Memory B cell (primary cell): ENCODE results near the gene CYTH4.
"Not testable (repeated sequence)": the region's sequence is repeated elsewhere in the genome, so short reads cannot be mapped to it uniquely, and the experiment has no call there.

Experiments used
- ATAC-seq: fragments of 150-1000 bp; cut with Tn5 transposase; 2 replicates; pipeline ENCODE4 v1.10.0; 2021; ENCODE audit warnings: low read depth, mild to moderate bottlenecking, moderate library complexity
- DNase-seq, 2 donors: peaks; one replicate each; pipeline ENCODE4 v3.0.0; 2022; ENCODE audit warnings: low spot score in 2 of 2
- H3K27ac Mint-ChIP-seq: one replicate; pipeline ENCODE4 v1.8.0; 2022; ENCODE audit warnings: mild to moderate bottlenecking, moderate library complexity, mixed read lengths
- H3K27me3 Mint-ChIP-seq: one replicate; pipeline ENCODE4 v1.8.0; 2022; ENCODE audit warnings: mixed read lengths
- H3K36me3 Mint-ChIP-seq: one replicate; pipeline ENCODE4 v1.8.0; 2022; ENCODE audit warnings: mild to moderate bottlenecking, mixed read lengths
- H3K4me1 Mint-ChIP-seq: one replicate; pipeline ENCODE4 v1.8.0; 2022; ENCODE audit warnings: mixed read lengths
- H3K4me3 Mint-ChIP-seq: one replicate; pipeline ENCODE4 v1.8.0; 2022; ENCODE audit warnings: mild to moderate bottlenecking, moderate library complexity, mixed read lengths
- H3K9me3 Mint-ChIP-seq: one replicate; pipeline ENCODE4 v1.8.0; 2022; ENCODE audit warnings: mixed read lengths

CYTH4 gene

DNA sequence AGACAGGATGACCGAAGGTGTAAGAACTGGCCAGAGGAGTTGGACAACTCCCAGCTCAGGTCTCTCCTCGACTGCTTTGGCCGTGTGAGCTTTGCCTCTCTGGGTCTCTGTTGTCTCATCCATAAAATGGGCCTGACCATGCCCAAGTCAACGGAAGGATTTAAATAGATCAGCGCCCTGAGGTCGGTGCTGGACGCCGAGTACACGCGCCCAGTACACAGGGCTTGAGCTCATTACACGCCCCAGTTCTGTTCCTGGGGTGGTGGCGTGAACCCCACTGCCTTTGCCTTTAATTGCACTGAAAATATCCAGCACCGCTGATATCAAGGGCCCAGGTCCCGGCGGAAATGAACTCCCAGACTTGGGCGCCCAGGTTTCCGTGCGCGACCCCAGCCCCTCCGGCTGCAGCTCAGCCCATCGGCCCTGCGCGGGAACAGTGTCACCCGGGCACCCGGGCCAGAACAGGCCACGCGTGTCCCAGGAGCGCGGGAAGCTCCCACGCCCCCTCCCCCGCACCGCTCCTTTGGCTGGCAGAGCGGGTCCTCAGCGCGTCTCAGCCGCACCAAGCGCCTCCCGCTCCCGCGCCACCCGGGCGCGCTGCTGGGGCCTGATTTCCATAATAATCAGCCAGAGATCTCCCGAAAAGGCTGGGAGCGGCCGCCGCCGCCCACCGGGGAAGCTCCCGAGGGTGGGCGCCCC, 42.2 kb downstream of the CYTH4 start:
- no peak overlapping the region for H3K27ac Mint-ChIP-seq
- DNase-seq: no peak
- peaks cover 1% of the 10 kb centered on the region for H3K36me3 Mint-ChIP-seq
- H3K9me3 Mint-ChIP-seq: no peaks in the 10 kb centered on the region
- peaks cover 26% of the 10 kb centered on the region for H3K27me3 Mint-ChIP-seq
- ATAC-seq: no peak
- H3K4me3 Mint-ChIP-seq: no peak overlapping the region
- H3K4me1 Mint-ChIP-seq: no peaks in the 10 kb centered on the region

DNA sequence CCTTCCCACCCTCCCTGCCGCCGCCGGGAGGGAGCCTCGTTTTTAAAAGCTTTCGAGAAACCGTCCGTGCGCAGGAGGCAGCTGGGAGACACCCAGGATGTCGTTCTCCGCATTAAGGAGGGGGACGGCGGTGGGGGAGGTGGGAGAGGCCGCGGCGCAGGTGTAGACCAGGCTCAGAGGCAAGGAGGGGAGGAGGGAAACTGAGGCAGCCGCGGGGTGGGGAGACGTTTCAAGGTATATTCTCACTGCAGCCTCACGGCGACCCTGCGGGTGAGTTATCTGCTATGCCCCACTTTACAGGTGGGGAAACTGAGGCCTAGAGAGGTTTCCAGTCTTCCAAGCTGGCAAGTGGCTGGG, 42.7 kb downstream of the CYTH4 start:
- no peak for ATAC-seq
- Mint-ChIP-seq H3K4me3 (no peak overlapping the region), H3K4me1 (no peaks in the 10 kb centered on the region), H3K9me3 (no peaks in the 10 kb centered on the region), H3K27me3 (peaks cover 30% of the 10 kb centered on the region), H3K27ac (no peak overlapping the region), H3K36me3 (peaks cover 1% of the 10 kb centered on the region)
- no peak for DNase-seq

DNA sequence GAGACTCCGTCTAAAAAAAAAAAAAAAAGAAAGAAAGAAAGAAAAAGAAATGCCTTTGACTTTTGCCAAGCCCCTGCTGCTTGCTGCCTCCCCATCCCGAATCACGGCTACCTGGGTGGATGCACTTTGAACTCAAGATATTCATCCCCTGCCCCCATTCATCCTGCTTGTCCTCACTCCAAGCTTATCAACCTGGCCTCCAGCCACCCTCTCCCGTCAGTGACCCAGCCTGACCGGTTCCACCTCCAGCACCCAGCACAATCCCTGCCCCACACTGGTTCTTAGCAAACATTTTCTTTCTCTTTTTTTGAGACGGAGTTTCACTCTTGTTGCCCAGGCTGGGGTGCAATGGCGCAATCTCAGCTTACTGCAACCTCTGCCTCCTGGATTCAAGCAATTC, 44.4 kb downstream of the CYTH4 start:
- Mint-ChIP-seq H3K27ac (no peak overlapping the region), H3K4me1 (no peaks in the 10 kb centered on the region), H3K27me3 (peaks cover 33% of the 10 kb centered on the region), H3K4me3 (no peak overlapping the region), H3K9me3 (no peaks in the 10 kb centered on the region), H3K36me3 (peaks cover 1% of the 10 kb centered on the region)
- ATAC-seq: no peak
- no peak for DNase-seq

DNA sequence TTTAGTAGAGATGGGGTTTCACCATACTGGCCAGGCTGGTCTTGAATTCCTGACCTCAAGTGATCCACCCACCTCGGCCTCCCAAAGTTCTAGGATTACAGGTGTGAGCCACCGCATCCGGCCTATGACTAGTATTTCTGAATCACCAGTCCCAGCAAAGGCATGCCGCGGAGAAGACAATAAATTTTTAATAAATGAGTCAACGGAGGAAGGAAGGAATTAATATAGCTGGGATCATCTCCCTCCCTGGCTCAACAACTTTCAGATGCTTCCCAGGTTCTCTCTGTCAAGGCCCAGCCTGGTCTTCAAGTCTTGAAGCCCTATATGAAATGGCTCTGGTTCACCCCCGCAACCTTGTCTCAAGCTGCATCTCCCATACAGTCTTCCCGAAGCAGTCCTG, 45.7 kb downstream of the CYTH4 start:
- DNase-seq (no peak), ATAC-seq (no peak)
- Mint-ChIP-seq H3K27me3 (peaks cover 35% of the 10 kb centered on the region), H3K4me3 (no peak overlapping the region), H3K36me3 (peaks cover 1% of the 10 kb centered on the region), H3K27ac (no peak overlapping the region), H3K9me3 (no peaks in the 10 kb centered on the region), H3K4me1 (no peaks in the 10 kb centered on the region)

DNA sequence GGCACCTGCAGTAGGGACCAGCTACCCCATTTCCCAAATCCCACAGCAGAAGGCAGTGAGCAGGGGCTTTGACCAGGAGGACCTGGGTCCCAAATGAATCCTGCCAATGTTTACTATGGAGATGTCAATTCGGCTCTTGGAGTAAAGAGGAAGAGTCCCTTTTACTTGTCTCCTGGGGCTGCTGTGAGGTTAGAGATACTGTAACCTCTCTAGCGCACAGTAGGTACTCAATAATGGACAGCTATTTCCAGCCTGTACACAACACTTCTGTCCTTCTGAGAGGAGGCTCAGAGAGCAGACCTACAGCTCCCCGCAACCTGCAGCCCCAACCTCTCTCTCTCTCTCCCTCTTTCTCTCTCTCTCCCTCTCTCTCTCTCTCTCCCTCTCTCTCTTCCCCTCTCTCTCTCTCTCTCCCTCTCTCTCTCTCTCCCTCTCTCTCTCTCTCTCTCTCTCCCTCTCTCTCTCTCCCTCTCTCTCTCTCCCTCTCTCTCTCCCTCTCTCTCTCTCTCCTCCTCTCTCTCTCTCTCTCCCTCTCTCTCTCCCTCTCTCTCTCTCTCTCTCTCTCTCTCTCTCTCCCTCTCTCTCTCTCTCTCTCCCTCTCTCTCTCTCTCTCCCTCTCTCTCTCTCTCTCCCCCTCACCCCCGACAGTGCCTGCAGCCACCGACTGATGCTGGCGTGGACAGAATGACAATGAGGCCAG, 46.4 kb downstream of the CYTH4 start:
- peaks cover 34% of the 10 kb centered on the region for H3K27me3 Mint-ChIP-seq
- H3K4me1 Mint-ChIP-seq, H3K27ac Mint-ChIP-seq, DNase-seq, H3K9me3 Mint-ChIP-seq, H3K36me3 Mint-ChIP-seq, ATAC-seq, H3K4me3 Mint-ChIP-seq: not testable (repeated sequence)

DNA sequence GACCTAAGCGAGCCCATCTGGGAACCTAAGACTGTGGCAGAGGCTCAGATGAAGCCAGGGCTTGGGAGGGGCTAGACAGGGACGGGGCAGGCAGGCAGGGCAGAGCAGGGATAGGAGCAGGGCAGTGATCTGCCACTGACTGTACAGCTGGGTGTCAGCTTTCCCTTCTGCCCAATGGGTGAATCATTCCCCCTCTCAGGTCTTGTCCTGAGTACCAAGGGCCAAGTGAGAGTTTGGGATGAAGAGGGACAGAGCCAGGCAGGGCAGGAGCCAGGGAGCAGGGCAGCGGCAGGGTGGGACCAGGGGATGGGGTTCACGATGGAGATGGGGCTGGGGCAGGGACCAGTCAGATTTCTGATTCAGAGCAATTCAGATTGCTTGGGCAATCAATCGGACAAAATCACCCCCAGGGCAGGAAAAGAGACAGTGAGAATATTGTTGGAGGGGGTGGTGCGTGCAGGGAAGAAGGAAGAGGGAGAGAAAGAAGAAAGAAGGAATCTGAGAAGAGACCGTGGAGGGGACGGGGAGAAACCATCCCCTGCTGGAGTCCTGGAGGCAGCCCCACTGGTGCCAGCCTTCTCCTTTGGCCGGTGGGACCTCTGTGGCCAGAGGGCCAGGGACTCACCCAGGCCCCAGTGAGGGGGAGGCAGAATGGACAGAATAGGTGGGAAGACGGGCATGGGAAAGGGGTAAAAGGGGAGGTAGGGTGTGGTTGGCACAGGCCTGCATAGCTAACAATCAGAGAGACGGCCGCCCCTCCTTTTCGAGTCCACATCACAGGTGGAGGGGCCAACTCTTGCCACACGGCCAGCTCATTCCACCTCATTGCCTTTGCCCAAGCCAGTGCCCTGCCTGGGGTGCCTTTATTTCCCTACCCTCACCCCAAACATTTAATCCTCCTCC, 47.2 kb downstream of the CYTH4 start:
- Mint-ChIP-seq H3K27me3 (peaks cover 36% of the 10 kb centered on the region), H3K36me3 (peaks cover 1% of the 10 kb centered on the region), H3K4me1 (no peaks in the 10 kb centered on the region), H3K9me3 (no peaks in the 10 kb centered on the region), H3K4me3 (no peak overlapping the region), H3K27ac (no peak overlapping the region)
- DNase-seq: no peak
- ATAC-seq: no peak

DNA sequence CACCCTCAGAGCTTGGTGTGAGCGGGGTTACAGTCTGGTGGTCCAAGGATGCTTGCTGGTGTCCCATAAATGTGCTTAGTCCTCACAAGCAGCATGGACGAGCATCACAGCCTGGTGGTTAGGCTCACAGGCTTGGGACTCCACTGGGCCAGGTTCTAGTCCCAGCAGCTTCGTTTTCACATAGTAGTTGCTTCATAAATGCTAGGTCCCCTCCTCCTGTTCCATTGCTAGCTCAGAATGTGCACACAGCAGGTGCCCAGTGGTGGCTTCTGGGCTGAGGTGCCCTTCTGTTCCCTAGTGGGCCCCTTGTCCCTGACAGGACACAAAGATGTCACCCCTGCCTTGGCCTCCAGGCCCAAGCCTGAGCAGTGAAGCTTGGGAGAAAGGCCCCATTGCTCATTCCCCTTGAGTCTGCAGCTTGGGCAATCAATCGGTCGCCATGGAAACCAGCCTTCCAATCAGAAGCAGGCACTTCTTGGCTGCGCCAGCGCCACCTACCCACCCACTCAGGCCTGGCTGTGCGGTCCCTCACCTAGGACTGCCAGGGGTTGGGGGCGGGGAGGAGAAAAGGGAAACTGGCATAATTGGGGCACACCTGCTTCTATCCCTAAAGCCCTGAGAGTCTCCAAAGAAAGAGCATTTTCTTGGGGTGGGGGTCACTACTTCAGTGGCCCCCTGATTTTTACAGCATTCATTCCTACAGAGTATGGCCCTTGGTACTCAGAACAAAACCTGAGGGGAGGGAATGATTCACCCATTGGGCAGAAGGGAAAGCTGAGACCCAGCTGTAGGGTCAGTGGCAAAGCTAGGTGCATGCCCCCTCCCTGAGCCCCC, 48.1 kb downstream of the CYTH4 start:
- H3K4me1 Mint-ChIP-seq: peaks cover 3% of the 10 kb centered on the region
- H3K4me3 Mint-ChIP-seq: no peak overlapping the region
- no peak overlapping the region for H3K27ac Mint-ChIP-seq
- ATAC-seq (peak; percentile 83), DNase-seq (no peak)
- peaks cover 1% of the 10 kb centered on the region for H3K36me3 Mint-ChIP-seq
- H3K27me3 Mint-ChIP-seq: peaks cover 40% of the 10 kb centered on the region
- H3K9me3 Mint-ChIP-seq: no peaks in the 10 kb centered on the region

DNA sequence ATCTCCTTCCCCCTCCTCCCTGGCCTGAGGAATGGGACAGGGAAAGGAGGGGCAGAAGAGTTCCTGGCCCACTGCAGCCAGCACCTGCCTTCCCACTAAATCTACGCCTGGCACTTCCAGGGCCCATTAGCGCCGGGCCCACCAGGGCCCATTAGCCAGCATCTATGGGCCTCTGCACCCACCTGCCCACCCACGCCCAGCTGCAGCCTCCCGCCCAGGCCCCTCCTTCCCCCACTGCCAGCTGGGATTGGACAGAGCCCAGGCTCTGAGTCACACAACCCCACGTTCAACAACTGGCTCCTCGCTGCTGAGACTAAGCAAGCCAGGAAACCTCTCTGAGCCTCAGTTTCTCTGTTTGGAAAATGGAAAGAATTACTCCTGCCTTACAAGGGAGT, 48.7 kb downstream of the CYTH4 start:
- peaks cover 5% of the 10 kb centered on the region for H3K4me1 Mint-ChIP-seq
- no peak for DNase-seq

DNA sequence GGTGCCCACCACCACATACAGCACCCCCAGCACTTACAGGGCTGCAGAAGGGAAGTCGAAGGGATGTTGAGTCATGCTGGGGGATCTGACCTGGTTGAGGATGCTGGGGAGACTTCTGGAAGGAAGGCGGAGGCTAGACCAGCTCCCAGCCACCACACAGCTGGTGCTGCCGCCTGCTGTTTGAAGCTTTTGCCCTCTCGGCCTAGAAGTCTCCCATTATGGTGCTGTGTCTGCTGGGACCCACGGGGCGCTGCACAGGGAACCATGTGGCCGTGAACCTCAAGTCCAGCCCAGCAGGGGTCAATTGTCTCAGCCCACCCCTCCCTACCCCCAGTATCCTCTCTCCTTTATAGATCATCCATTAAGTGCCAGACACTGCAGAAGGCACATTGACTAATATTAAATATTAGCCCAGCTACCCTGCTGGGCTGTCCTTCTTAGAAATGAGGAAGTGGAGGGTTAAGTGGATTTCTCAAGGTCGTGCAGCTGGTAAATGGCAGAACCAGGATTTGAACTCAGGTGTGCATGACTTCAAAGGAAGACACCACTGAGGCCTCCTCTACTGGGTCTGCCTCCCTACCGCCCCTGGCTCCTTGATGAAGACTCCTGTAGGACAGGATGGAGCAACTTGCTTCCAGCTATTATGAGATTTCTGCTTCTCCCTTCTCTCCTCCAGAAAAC, 49.7 kb downstream of the CYTH4 start:
- Mint-ChIP-seq H3K27me3 (peaks cover 46% of the 10 kb centered on the region), H3K27ac (no peak overlapping the region), H3K9me3 (no peaks in the 10 kb centered on the region), H3K4me1 (peaks cover 8% of the 10 kb centered on the region), H3K36me3 (peaks cover 1% of the 10 kb centered on the region), H3K4me3 (no peak overlapping the region)
- ATAC-seq (peak; percentile 37), DNase-seq (no peak)

More for the DNA sequence above, 48.7 kb downstream of the CYTH4 start:
- ATAC-seq: no peak
- H3K27ac Mint-ChIP-seq: no peak overlapping the region
- H3K4me3 Mint-ChIP-seq: no peak overlapping the region
- H3K27me3 Mint-ChIP-seq: peaks cover 44% of the 10 kb centered on the region
- H3K36me3 Mint-ChIP-seq: peaks cover 1% of the 10 kb centered on the region
- H3K9me3 Mint-ChIP-seq: no peaks in the 10 kb centered on the region

DNA sequence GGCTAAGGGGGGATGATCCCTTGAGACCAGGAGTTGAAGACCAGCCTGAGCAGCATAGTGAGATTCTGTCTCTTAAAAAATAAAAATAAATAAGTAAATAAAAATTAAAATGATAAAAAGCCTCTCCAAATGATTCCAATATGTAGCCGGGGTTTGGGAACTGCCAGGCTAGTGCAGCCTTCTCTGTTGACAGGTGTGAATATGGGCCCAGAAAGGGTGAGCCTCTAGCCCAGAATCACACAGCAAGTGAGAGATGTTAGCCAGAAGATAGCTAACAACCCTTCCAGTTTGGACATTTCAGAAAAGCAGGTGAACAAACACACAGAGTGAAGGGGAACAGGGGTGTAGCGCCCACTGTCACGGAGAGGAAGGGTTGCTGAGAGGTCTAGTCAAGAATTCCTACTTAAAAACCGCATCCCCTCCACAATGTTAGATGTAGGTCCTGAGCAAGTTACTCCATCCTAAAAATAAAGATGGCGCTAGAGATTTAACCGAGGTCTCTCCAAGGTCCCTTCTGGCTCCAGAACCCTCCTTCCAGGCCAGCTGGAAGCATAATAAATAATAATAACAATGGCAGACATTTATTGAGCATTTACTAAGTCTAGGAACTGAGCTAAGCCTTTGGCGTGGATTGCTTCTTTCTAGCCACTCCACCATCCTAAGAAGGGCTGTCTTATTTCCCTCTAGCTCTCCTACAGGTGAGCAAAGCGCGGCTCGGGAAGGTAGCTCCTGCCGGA, 51.6 kb downstream of the CYTH4 start:
- peaks cover 42% of the 10 kb centered on the region for H3K27me3 Mint-ChIP-seq

DNA sequence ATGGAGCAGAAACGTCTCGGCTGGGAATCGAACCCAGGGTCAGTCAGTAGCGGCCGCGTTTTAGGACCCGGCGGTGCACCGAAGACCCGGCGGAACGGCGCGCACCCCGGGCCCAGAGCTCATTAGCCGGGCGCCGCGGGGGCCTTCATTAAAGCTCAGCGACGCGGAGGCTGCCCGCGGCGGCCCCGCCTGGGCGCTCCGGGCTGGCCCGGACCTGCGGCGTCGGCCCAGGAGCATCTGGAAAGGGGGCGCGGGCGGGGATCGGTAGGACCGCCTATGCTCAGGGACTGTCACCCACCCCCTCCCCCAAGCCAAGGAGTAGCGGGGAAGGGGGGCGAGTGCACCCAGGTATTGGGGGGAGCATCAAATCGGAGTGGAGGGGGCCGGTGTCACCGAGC, 52.2 kb downstream of the CYTH4 start:
- peaks cover 12% of the 10 kb centered on the region for H3K4me1 Mint-ChIP-seq
- ATAC-seq: no peak
- no peaks in the 10 kb centered on the region for H3K36me3 Mint-ChIP-seq
- no peak for DNase-seq
- no peak overlapping the region for H3K4me3 Mint-ChIP-seq
- H3K27ac Mint-ChIP-seq: no peak overlapping the region
- peaks cover 37% of the 10 kb centered on the region for H3K27me3 Mint-ChIP-seq
- no peaks in the 10 kb centered on the region for H3K9me3 Mint-ChIP-seq

More for the DNA sequence above, 51.6 kb downstream of the CYTH4 start:
- ATAC-seq (no peak), DNase-seq (no peak)
- Mint-ChIP-seq H3K4me3 (no peak overlapping the region), H3K9me3 (no peaks in the 10 kb centered on the region), H3K36me3 (no peaks in the 10 kb centered on the region), H3K4me1 (peaks cover 12% of the 10 kb centered on the region), H3K27ac (no peak overlapping the region)

DNA sequence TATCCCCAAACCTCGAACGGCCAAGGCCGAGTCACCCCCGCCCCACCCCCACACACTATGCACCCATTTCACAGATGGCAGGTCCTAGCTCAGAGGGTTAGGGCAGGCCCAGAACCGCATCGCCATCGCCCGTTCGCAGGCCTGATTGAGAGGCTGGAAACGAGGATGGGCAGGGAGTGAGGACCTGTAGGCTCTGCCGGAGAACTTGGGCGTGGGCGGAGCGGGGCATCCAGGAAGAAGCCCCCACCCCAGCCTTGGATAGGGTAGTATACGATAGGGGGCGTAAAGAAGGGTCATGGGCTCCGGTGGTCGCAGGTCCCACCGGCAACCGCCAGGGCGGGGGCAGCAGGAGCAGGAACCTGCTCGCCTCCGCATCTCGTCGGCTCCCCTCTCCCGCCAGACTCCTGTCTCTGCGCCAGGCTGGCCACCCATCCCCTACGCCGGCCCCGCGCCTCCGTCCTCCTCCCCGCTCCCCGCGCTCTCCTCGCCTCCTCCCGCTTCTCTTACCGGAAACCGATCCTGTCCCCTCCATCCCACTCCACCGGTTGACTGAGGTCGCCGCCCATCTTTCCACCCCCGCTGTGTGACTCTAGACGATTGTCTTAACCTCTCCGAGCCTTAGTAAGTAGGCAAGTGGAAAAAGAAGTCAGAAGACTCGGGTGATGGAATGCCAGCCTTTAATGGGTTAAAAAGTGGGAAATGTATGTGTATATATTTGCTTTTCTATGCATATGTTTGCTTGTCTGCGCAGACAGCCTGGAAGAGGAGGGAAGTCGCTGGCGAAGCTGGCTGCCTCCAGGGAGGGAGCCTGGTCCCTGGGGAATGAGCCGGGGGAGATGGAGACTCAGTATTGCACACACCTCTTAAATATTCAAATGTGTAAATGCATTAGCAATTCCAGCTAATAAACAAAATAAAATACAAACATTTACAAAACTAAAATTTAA, 52.8 kb downstream of the CYTH4 start:
- Mint-ChIP-seq H3K4me3 (peak overlapping the region; percentile 27), H3K4me1 (peaks cover 12% of the 10 kb centered on the region), H3K27ac (no peak overlapping the region), H3K36me3 (no peaks in the 10 kb centered on the region), H3K9me3 (no peaks in the 10 kb centered on the region), H3K27me3 (peaks cover 32% of the 10 kb centered on the region)
- DNase-seq: no peak
- ATAC-seq: peak; percentile 26
